ENCODE results near the gene FBN3. TPM values are rescaled to one million over a fixed set of nuclear protein-coding genes. Genes with fewer than 3 reads are reported as not detected.
"Not testable (repeated sequence)": the region's sequence is repeated elsewhere in the genome, so short reads cannot be mapped to it uniquely, and the experiment has no call there.

Gene FBN3
- total RNA-seq, 1 donor from 2014 or later: 0.09 TPM

DNA sequence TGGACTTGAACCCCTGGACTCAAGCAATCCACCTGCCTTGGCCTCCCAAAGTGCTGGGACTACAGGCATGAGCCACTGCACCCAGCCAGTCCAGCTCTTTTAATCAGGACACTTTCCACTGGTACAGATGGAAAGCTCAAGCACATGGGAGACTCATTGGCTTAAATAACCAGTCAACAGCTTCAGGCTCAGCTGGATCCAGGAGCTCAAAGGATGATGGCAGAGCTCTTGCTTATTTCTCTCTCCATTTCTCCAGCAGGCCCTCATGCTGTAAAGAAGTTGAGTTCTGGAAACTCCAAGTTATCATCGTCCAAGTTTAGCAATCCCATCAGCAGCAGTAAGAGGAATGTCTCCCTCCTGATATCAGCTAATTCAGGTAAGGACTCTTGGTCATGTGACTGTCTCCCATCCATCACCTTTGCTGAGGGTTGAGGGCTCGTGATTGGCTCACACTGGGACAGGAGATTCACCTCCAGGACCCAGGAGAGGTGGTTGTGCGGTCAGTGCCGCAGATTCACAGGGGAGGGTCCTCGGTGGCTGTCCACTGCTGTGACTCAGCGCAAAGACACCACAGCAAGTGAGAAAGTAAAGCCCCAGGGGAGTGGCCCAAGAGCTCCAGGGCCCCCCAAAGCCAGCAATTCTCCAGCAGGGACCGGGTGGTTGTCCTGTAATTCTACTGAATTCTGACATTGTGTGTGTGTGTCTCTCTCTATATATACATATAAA lies 91.7 kb downstream of the FBN3 start:
- DNase-seq (ENCODE audit: low spot score): no peak

DNA sequence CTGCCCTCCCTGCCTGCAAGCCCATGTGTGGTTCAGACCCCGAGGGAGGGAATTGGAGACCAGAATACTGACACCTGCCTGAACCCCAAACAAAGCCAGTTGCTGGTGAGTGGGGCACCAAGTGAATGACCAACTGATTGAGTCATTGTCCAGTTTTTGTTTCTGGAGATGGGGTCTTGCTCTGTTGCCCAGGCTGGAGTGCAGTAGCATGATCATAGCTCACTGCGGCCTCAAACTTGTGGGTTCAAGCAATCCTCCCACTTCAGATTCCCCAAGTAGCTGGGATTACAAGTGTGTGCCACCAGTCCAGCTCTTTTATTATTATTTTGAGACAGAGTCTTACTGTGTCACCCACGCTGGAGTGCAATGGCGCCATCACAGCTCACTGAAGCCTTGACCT lies 92.9 kb downstream of the FBN3 start:
- DNase-seq (ENCODE audit: low spot score): no peak

DNA sequence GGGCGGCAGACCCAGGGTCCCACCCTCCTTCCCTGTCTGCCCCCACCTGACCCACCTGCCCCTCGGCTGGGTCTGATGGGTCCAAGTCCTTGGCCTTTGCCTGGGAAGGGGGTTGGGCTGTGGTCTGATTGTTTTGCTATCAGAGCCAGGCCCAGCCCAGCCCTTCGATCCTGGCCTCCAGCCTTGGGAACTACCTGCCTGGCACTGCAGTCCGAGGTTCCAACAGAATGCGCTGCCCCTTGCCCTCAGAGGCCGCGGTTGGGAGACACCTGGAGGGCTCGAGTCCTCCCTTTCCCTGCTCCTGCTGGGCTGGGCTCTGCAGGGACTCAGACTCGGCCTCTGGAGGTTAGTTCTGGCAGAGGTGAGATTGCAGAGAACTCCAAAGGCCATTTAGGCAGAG lies 95.2 kb downstream of the FBN3 start:
- peak; percentile 12 for DNase-seq (ENCODE audit: low spot score)

DNA sequence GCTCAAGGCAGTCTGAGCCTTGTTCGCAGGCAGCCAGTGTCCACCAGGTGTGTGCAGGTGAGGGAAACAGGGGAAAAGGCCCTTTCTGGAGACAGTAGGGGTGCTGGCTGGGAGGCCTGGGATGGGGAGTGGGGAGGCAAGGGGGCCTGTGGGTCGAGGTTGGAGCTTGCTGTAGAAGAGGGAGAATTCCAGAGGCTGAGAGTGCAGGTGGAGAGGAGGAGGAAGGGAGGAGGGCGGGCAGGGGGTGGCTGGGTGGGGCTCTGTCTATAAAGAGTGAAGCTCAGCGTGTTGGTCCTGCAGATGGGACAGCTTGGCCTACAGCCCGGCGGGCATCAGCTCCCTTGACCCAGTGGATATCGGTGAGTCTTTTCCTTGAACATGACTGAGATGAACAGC lies 96.9 kb downstream of the FBN3 start, which contains the start of gene CCL25:
CCL25 (plus strand) TSS at position 297 of the 396 bp plus-strand sequence. CDS start 290 bp downstream, outside the sequence.
- DNase-seq (ENCODE audit: low spot score): no peak

DNA sequence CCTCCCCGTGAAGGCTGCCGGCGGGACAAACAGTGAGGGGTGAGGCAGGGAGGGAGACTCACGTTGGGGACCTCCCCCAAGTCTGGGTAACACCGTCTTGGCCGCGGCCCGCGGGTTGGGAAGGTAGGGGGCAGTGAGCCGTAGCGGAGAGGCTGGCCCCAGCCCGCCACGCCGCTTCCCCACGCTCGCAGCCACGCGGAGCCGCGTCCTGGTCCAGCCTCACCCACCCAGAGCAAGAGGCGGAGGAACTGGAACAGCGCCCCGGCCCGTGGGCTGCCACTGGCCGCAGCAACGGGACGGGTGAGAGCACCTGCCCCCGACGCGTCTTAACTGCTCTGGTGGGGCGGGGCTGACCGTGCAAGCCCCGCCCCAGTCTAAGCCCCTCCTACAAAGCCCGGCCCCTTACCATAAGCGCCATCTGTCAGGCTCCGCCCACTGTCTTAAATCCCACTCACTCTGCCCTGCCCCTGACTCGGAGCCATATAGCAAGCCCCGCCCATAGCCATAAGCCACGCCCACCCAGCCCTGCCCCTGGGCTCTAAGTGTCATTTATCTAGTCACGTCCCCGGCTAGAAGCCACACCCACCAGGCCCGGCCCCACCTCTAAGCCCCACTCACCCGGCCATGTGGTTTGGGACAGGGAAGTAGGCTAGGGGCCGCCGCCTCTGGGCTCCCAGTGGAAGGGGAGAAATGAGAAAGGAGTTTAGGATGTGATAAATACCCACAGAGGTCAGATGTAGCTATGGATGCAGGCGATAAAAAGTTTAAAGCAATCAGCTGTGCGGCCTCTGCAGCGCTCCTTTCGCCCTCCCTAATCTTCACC lies 98.9 kb downstream of the FBN3 start:
- peak; percentile 82 for DNase-seq (ENCODE audit: low spot score)

DNA sequence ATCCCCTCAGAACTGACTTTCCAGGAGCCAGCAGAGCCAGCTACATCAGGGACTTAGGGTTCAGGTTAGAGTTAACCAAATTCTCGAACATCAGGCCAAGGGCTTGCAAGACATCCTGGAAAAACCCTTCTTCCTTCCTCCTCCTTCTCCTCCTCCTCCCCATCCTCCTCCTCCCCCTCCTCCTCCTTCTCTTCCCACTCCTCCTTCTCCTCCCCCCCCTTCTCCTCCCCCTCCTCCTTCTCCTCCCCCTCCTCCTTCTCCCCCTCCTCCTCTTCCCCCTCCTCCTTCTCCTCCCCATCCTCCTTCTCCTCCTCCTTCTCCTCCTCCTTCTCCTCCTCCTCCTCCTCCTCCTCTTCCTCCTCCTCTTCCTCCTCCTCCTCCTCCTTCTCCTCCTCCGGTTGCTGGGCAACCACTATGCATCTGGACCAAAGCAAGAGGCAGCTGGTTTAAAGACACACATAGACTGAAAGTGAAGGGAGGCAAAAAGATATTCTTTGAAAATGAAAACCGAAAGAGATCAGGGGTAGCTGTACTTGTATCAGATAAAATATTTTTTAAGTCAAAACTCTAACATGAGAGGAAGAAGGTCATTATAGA lies 102.7 kb downstream of the FBN3 start:
- DNase-seq (ENCODE audit: low spot score): no peak

GRCh38 chr19:8045872-8046568 lies 103.4 kb downstream of the FBN3 start:
- DNase-seq (ENCODE audit: low spot score): no peak

- DNase-seq (ENCODE audit: low spot score): no peak
Observed at GRCh38 chr19:8044018-8044417, 105.4 kb downstream of the FBN3 start.

GRCh38 chr19:8042900-8043299 lies 106.5 kb downstream of the FBN3 start:
- DNase-seq (ENCODE audit: low spot score): no peak

DNA sequence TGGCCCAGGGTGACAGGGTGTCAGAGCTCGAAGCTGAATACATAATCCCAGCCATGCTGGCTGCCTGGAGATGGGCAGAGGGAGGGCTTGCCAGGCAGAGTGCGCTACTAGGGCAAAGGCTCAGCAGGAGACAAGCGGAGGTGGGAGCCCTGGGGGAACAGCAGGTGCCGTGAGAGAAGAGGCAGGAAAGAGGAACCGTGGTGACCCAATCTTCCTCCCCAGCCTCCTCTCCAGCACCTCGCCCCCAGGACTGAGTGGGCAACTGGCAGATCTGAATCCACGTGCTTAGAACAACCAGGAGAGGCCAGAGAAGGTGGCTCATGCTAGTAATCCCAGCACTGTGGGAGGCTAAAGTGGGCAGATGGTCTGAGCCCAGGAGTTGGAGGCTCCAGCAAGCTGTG lies 107.9 kb downstream of the FBN3 start:
- no peak for DNase-seq (ENCODE audit: low spot score)

- no peak for DNase-seq (ENCODE audit: low spot score)
Observed at GRCh38 chr19:8039231-8039630, 110.2 kb downstream of the FBN3 start.

DNA sequence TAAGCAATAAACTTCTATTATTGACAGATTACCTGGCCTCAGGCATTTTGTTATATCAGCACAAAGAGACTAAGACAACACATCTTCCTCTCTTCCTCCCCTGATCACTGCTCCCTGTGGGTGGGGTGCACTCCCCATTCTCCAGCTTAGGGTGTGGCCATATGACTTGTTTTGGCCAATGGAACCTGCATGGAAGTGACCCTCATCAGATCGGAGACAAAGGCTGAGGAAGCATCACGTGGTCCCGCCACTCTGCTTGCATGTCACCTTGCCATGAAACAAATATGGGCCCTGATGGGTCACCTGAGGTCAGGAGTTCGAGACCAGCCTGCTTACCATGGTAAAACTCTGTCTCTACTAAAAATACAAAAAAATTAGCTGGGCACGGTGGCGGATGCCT lies 110.6 kb downstream of the FBN3 start:
- DNase-seq (ENCODE audit: low spot score): no peak

DNA sequence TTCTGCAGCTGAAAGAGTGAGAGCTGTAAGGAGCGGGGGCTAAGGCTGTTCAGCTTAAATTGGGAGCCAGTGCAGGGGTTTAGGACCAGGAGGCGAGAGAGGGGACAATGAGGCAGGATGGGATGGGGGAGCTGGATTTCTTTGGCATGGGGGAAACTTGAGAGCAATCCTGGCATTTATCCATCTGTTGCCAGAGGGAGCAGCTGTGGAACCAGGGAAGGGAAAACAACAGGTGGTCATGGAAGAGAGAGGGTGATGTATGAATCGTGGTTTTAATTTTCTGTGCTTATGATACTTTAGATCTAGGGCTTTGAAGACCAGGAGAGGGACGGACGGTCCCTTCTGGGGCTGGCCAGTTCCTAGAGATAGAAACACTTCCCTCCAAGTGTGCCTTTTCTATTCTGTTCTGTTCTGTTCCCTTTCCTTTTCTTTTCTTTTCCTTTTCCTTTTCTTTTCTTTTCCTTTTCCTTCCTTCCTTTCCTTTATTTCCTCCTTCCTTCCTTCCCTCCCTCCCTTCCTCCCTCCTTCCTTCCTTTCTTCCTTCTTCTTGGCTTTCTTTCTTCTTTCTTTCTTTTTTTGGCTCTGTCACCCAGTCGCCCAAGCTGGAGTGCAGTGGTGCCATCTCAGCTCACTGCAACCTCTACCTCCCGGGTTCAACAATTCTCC lies 112.8 kb downstream of the FBN3 start:
- no peak for DNase-seq (ENCODE audit: low spot score)

- no peak for DNase-seq (ENCODE audit: low spot score)
Observed at GRCh38 chr19:8034178-8034525, 115.2 kb downstream of the FBN3 start.

DNA sequence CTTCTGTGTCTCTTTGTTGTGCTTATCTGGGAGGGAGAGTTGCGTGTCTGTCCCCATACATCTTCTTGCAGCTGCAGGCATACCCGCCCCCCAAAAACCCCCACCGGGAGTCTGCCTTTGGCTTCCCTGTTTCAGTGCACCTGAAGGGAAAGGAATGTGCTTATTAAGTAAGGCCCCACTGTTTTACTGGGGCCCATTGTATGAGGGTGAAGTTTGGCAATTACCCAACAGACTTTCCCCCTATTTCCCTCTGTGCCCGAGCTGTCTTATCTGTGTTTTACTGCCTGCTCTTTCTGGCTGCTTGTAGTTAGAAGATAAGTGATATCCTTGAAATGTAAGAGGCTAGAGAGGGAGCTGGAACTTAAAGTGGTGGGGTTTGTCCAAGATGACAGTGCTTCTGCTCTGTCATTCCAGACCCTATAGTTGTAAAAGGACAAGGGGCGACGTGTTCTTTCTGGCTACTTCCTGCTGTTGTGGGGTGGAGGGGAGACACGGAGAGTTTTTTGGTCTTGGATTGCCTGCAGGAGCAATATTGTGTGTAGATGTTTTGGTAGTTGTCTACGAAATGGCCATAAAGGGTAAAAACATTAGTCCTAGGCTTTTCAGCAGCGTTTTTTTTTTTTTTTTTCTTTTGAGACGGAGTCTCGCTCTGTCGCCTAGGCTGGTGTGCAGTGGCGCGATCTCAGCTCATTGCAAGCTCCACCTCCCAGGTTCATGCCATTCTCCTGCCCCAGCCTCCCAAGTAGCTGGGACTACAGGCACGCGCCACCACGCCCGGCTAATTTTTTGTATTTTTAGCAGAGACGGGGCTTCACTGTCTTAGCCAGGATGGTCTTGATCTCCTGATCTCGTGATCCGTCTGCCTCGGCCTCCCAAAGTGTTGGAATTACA lies 115.9 kb downstream of the FBN3 start:
- not testable (repeated sequence) for DNase-seq (ENCODE audit: low spot score)

GRCh38 chr19:8030960-8031359 lies 118.4 kb downstream of the FBN3 start:
- DNase-seq (ENCODE audit: low spot score): no peak

DNA sequence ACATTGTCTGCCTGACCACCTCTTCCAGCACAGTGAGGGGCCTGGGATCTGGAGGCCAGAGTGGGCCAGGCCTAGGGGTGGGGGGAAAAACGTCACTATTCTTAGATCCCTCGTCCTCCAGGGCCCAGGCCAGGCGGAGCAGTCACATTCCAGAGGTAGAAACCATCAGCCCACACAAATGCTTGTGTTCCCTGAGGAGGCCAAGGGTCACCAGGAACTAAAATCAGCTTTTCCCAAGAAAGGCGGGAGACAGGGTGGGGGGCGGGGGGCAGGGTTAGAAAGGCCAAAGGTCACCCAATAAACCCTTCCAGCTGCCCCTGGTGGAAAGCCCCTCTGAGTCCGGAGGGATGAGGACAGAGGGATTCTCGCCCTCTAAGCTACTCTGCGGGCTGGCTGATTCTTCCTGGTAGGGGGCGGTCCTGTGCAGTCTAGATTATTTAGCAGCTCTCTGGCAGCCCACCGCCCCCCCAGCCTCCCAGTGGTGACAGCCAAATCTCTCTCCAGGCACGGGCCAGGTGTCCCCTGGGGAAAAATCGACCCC lies 120.4 kb downstream of the FBN3 start:
- DNase-seq (ENCODE audit: low spot score): no peak

GRCh38 chr19:8025316-8025715 lies 124.1 kb downstream of the FBN3 start:
- no peak for DNase-seq (ENCODE audit: low spot score)

- not testable (repeated sequence) for DNase-seq (ENCODE audit: low spot score)
Observed at GRCh38 chr19:8024256-8024655, 125.1 kb downstream of the FBN3 start.

DNA sequence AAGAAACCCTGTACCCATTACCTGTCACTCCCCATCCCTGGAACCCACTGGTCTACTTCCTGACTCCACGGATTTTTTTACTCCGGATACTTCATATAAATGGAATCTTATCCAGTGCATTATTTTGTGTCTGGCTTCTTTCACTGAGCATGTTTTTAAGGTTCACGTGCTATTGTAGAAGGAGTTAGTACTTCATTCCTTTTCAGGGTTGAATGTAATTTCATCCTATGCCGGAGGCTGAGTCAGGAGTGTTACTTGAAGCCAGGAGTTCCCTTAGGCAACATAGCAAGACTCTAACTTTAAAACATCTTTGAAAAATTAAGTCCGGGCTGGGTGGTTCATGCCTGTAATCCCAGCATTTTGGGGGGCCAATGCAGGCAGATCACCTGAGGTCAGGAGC lies 126.0 kb downstream of the FBN3 start:
- DNase-seq (ENCODE audit: low spot score): no peak

Data from mucosa of gallbladder (tissue), 1 donor.